ENCODE results near the gene ABLIM2.

Gene ABLIM2

DNA sequence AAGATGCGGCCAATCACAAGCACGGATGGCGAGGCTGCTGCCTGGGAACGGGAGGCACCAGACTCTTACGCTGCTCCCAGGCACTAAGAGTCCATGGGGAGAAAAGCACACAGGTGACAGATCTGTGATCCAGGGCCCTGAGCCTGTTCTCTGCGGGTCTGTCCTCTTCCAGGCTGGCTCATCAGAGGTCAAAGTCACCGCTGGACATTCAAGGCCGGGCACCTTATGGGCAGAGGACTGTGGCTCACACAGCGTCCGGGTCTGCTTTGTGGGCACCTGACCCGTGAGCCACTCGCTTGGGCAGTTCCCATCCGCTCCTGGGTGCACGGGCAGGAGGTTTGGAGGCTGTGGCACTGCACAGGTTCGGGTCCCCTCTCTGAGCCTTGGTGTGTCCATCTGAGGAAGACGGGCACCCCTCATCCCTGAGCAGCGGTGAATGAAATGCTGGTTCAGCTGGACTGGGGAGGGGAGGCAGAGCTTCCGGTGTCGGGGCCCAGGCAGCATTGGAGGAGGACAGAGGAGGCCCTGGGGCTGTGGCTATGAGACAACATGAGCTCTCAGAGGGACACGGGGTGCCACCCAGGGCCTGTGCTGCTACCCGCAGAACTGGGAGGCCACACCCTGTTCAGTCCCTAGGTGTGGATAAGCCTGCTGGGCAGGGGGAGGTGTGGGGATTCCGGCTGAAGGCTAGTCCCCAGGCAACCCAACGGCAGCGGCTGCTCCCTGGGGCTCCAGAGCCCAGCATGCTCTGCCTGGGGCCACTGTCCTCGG lies 157.7 kb downstream of the ABLIM2 start:
- DNase-seq (ENCODE audit: low spot score): no peak

DNA sequence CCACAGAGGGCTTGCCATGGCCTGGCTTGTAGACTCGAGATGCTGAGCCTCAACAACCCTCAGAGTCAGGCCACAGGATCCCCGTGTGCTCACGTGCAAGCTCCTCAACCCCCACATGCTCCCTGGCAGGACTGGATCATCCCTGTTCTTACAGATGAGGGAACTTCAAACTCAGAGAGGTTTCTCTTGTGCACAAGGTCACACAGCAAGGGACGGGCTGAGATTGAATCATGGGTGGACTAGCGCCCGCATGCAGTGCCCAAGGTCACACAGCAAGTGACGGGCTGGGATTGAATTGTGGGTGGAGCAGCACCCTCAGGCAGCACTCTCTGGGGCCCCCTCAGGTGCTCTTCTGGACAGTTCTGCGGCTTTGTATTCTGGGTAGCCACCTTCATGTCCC lies 158.4 kb downstream of the ABLIM2 start:
- no peak for DNase-seq (ENCODE audit: low spot score)

DNA sequence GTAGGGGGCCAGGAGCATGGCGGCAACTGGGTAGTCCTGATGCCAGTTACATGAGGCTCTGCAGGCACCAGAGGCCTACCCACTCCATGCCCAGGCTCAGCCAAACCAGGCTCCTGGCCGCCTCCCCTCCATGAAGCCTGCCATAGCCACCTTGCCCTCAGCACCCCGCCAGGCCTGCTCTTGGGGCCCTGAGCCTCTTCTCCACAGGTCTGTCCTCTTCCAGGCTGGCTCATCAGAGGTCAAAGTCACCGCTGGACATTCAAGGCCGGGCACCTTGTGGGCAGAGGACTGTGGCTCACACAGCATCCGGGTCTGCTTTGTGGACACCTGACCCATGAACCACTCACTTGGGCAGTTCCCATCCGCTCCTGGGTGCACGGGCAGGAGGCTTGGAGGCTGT lies 158.9 kb downstream of the ABLIM2 start:
- DNase-seq (ENCODE audit: low spot score): no peak

DNA sequence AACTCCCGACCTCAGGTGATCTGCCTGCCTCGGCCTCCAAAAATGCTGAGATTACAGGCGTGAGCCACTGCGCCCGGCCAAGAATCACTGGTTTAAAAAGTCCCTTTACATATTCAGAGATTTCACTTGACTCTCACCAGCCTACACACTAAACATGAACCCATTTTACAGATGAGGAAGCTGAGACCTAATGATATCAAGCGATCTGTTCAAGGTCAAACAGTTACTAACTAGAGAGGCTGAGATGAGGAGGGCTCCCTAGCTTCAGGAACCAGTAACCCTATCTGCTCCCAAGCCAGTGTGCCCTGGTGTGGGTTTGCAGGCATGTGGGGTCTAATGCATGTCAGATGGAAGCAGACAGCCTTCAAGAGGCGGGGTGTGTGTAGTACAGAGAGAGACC lies 159.3 kb downstream of the ABLIM2 start:
- no peak for DNase-seq (ENCODE audit: low spot score)

DNA sequence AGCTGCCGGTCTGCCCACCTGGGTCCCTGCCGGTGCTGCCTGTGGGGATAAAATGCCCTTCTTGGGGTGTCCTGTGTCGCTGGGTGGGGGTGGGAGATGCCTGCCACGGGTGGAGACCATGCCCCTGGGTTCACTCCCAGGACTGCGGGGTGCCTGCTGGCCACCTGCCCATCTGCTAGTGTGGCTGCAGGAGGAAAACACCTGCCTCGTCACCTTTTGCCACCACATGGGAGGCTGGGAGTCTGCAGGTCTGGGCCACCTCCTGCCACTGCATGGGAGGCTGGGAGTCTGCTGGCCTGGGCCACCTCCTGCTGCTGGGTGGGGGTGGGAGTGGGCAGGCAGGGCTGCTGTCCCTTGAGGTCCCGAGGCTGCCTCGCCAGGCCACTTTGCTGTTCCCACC lies 160.2 kb downstream of the ABLIM2 start:
- DNase-seq (ENCODE audit: low spot score): no peak

DNA sequence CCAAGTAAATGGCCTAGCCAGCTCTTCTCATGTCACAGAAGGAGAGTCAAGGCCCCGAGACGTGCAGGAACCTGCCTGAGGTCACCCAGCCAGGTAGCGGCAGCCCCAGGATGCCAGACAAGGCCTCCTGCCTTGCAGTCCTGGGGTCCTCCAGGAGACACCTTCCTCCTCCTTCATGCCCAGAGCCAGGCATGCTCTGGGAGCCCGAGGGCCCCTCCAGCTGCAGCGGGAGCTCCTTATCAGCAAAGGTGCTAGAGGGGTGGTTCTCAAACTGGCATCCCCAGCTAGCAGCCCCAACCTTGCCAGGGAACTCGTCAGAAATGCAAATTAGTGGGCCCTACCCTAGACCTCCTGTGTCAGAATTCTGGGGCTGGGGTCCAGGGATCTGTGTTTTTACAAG lies 162.7 kb downstream of the ABLIM2 start:
- DNase-seq (ENCODE audit: low spot score): no peak

DNA sequence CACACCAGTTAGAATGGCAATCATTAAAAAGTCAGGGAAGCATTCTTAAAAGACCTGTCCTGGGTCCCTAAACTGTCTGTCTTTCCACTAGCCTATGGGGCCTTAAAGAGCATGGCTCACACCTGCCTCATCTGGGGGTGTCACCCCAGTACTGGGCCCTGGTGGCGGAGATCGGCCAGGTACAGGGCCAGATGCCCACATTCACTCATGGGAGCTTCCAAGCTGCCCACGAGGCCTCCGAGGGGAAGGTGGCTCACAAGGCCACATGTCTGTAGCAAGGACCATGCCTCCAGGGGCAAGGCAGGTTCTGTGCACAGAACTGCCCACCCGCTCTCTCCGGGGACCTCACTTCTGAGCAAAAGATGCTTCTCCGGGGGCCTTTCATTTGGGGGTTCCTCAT lies 163.5 kb downstream of the ABLIM2 start:
- no peak for DNase-seq (ENCODE audit: low spot score)

DNA sequence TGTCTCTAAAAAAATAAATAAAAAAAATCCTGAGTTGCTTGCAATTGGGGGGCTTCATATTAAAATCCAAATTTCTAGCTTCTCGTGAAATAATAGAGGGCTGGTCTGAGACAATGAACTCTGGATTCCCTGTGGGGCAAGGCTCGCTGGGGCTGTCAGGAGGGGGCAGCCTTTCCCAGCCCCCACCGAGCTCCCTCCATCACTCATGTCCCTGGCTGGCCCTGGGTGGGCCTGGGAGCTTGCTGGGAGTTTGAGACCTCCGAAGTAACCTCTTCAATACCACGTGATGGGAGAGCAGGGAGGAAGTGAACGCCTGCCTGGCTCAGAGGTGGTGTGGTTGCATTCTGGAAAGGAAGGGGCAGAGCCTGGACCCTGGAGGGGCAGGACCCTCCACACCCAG lies 164.9 kb downstream of the ABLIM2 start:
- DNase-seq (ENCODE audit: low spot score): no peak

DNA sequence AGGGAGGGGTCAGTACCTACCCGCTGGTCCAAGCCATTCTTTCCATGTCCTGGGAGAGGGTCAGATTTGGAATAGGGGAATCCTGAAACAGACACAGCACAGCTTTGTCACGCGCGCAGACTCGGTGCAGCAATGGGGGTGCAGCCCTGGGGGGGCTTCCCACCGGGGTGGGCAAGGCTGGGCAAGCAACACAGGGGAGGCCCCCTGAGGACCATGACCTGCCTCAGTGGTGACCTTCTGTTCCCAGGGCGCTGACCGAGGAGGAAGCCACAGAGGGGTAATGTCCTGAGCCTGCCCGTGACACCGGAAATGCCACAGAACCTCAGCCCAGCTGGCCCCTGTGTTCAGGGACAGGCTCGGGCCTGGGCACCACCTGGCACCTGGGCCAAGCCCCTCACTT lies 165.8 kb downstream of the ABLIM2 start:
- DNase-seq (ENCODE audit: low spot score): no peak

DNA sequence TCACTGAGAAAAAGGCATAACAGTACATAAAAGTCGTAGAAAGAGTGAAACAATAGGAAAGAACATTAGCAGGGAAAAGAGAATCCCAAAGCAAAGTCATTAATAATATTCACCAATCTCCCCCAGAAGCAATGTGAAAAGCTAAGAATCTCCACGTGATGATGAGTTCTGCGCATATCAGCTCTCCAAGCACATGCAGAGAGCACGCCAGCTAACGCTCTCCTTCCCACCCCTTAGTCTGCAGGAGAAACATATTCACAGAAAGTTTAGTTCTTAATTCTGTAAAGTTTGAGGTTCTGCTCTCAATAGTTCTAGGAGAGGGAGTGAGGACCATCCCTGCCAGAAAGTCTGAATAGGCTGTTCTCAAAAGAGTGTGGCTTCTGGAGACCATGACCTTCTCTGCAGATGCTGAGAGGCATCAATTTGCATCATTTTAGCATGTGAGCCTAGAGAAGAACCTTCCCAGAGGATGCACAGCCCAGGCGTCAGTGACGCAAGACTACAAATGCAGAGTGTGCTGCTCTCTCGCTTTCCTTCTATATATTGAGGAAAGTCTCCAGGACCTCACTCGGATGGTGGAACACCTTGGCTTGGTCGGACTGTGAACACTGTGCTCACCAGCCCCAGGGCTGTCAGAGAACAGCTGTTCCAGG lies 167.7 kb downstream of the ABLIM2 start:
- no peak for DNase-seq (ENCODE audit: low spot score)

DNA sequence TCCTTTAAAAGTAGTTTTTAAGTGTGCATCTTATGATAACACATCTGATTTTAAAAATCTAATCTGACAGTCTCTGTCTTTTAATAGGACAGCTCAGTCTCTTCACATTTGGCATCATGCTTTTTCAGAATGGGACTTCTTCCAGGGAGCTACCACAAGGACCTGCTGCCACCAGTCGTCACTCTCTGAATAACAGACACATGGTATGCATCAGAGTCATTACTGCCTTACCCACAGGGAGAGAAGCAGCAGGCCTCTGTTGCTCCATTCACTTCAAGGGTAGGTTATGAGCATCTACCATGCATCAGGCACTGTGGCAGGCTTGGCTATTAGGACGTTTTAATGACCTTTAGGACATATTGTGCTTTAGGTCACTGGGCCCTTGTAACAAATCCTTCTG lies 169.0 kb downstream of the ABLIM2 start:
- DNase-seq (ENCODE audit: low spot score): no peak

DNA sequence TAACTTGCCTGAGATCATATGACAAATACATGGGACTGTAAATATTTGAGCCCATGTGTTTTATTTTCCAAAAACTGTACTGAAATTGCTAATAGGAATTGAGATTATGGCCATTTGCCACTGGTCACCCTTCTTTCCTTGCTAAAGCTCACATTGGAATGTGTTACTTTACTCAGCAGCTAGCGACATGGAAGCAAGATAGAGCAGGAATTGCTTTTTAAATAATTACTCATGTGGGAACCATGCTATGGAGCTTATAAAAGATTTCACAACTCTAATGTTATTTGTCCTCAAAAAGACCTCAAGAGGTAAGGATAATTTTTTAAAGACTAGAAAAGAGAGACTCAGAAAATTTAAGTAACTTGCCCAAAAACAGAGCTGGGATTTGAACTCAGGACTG lies 170.2 kb downstream of the ABLIM2 start:
- DNase-seq (ENCODE audit: low spot score): no peak

DNA sequence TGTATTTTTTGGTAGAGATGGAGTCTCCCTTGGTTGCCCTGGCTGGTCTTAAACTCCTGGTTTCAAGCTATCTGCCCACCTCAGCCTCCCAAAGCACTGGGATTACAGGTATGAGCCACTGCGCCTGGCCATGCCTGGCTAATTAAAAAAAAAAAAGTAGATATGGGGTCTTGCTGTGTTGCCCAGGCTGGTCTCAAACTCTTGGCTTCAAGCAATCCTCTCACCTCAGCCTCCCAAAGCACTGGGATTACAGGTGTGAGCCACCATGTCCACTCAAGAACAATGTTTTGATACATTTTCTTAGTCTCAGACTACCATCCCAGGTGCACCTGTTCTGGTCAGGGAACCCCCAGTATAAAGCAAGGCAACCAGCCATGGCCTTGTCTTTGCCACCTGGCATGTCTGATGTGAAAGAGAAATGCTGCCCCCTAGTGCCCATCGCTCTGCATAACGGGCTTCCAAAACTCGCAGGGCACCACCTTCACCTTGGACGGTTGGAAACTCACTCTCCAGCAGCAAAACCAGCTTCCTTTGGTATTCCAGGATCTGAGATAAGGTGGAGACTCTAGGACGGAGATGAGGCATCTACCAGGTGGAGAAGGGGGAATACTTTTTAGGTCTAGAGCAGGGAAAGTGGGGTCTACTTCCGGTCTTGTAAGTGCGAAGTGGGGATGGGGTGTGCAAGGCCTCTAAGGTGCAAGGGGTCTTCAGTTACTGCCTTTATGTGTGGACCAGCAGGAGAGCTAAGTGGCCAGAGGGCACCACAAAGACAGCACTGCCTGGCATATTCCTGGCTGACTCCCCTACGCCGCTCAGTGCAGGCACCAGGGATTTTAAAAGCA lies 171.2 kb downstream of the ABLIM2 start:
- DNase-seq (ENCODE audit: low spot score): peak; percentile 80

DNA sequence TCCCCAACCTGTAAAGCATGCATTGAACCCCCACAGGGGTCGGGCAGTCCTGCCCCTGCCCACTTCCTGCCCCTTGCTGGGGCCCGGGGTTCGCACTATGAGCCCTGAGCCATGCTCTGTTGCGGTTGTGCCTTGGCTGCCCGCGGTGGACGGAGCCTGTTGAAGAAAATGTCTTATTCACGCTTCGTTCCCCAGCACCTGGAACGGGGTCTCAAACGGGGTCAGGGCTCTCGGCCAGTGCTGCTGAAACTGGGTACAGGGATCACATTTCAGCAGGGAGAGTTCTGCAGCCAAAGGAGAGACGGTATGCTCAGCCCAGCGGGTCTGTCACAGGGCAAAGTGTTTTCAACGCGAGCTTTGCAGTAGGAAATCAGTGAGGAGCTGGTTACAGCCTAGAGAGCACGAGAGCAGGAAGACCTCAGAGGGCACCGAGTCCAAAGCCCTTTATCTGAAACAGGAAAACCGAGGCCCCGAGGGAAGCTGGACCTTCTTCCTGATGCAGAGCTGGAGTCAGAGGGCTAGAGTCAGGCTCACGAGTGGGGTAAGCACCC lies 172.6 kb downstream of the ABLIM2 start:
- DNase-seq (ENCODE audit: low spot score): no peak

DNA sequence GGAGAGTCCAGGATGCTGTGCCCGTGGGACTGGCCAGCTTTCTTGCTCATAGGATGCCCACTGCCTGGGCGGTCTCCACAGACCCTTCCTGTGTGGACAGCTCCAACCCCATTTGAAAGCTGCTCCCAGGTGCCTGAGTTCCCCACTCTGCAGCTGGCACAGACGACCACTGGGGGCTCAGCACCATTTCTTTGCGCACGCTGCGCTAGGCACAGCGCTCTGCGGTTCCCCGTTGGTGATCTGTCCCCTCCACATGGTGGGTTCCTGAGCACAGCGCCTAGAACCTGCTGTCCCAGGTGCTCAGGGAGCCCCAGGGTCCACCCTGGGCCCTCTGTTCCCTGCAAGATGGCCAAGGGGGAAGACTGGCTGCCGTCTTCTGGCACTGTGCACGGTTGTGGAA lies 173.5 kb downstream of the ABLIM2 start:
- DNase-seq (ENCODE audit: low spot score): no peak

DNA sequence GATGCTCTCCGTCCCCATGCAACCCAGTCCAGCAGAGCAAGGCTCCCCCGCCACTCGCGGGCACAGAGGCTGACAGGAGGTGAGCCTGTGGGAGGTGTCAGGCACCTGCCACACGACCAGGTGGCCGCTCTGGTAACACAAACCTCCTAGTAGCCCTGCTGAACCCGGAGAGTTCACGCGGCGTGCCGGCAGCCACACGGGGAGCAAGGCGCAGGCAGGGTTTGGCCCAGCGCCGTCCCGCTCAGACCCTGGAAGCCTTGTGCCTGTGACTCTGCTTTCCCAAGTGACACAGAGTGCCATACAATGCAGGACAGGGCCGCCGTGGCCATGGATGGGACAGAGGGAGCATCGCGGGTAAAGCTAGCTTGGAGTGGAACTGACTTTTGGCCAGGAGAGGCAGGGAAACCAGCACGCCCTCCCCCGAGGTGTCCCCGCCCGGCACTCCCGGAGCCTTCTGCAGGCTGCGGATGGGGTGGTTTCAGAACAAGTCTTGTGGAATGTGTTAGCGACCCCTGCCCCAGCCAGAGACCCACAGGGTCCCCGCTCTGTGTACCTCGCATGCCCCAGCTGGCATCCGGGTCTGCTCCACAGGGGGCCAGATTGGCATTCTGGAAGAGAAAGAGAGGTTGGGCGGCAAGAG lies 174.2 kb downstream of the ABLIM2 start:
- no peak for DNase-seq (ENCODE audit: low spot score)

DNA sequence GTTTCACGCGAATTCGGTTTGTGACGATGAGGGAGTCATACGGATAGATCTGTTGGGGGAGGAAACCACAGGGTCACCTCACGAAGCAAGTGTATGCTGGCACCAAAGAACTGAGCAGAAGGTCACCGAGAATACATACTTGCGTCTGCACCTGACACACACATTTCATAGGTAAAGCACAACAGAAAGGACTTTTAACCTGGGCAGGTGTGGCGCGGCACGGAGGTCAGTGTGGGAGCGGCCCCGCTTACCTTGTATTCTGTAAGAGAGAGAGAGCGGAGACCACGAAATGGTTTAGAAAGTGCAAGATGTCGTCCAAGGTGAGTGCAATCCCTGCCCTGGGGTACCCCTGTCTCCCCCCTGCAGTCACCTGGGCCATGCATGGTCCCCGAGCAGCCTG lies 175.3 kb downstream of the ABLIM2 start:
- DNase-seq (ENCODE audit: low spot score): no peak

DNA sequence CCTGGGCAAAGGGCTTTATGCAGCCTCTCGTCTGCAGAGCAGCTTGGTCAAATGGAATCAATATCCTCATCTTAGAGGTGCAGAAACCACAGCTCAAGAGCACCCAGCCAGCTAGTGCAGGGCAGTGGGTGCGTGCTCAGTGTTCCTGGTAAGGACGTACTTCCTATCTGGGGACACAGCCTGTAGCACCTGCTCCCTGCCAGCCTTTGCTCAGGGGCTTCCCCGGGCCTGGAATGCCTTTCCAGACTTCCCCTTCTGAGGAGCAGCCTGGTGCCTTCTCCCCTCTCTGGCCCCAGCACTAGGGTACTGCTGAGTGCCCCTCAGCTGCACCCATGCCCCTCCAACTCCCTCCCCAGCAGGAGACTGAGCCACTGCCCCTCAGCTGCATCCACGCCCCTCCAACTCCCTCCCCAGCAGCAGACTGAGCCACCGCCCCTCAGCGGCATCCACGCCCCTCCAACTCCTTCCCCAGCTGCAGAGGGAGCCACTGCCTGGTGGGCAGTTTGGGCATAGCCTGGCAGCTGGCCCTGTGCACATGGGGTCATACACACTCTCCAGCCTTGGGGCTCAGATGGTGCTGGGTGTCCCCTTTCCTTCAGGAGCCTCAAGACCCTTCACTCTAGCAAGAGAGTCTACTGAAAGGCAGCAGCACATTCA lies 176.7 kb downstream of the ABLIM2 start:
- no peak for DNase-seq (ENCODE audit: low spot score)

DNA sequence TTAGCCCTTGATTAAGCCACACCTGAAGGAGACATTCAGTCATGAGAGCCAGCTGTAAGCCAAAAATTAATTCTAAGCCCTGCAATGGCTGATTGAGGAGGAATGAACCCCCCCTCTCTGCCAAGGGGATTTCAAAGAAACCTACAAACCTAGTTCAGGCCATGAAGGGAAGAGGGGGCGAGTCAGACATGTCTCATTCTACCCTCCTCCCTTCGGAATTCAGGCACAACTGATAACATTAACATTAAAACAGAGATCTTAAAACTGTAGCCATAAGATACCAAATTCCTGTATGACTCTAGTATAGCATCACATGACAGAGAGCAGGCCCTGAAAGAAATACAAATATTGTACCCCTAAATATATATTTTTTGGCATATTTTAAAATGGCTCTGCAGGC lies 178.6 kb downstream of the ABLIM2 start:
- DNase-seq (ENCODE audit: low spot score): no peak

DNA sequence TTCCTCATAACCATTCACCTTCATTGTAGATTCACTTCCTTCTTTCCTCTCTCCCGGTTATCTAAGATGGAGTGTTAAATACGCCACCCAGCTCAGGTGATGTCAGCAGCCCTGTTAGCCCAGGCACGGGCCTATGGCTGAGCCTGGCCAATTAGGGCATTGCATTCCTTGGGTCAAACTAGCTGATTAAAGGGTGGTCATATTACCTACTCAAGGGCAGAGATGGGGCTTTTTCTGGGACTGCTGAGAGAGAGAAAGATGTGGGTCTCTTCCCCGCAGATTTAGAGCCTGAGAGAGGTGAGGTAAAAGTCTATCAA lies 179.0 kb downstream of the ABLIM2 start:
- no peak for DNase-seq (ENCODE audit: low spot score)

DNA sequence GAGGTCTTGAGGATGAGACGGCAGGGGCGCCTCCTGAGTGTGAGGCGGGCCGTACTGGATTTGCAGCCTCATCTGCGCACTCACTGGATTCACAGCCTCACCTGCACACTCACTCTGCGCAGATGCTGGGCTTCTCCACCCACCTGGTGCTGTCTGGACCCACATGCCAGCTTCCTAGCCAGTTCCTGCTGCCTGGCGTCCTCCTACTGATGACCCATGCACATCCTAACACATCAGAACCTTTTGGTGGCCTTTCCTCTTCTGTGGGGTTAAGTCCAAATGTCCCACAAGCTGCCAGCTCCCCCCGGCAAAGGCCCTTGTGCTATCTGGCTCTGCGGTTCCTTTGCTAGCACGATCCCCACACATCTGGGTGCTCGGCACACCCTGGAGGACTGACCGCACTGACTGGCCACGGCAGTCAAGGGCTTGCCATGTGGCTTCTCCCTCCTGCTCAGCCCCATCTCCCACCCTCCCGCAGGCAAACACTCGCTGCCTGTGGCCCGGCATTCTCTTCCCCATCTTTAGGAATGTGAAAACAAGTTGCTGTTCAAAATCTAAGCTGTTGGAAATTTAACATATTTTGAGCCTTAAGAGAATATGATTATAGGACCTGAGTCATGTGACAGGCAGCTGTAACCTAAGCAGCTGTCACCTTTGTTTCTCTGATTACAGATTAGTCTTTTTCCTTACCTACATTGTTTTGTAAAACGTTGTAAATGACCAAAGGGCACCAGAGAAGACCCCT lies 179.5 kb downstream of the ABLIM2 start:
- DNase-seq (ENCODE audit: low spot score): no peak
